ENCODE data around the gene VPS18.
A peak's percentile ranks its signal among the peaks of the same experiment; 100 is the strongest.

The VPS18 gene

DNA sequence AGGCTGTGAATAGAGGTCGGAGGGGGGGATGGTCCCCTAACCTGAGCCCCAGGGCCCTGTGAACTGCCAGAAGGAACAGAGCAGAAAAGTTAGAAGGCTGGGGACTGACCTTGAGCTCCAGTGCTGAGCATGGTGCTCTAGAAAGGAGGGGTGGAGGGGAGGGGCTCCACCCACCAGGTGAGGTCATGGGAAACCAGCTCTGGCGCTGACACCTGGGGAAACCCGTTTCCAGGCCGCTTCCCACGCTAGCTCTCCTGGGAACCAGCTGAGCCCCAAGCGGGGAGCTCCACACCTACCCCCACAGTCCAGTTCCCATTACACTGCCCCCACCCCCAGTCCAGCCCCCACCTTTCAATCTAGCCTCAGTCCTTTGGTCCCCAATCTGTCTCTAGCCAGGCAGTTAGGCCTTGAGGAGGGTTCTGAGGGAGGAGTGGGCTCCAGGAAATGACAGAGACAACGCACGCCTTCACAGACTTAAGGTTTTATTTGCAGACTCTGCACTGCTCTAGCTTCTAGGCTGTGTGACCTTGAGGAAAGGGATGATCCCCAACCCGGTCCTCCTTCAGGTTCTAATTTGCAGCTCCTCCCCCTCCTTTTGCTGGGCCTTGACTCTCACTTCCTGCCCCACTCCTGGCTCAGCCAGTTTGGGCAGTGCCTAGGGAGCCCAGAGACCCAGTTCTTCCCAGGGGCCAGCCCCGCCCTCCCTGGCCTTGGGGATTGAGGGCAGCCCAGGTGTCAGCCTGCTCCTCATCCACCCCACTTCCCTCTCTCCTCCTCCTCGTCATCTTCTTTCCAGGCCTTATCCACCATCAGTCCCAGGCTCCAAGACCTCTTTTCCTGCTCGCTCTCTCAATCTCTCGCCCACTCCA is 22.3 kb upstream of the VPS18 start:
- DNase-seq, result peak; percentile 77

DNA sequence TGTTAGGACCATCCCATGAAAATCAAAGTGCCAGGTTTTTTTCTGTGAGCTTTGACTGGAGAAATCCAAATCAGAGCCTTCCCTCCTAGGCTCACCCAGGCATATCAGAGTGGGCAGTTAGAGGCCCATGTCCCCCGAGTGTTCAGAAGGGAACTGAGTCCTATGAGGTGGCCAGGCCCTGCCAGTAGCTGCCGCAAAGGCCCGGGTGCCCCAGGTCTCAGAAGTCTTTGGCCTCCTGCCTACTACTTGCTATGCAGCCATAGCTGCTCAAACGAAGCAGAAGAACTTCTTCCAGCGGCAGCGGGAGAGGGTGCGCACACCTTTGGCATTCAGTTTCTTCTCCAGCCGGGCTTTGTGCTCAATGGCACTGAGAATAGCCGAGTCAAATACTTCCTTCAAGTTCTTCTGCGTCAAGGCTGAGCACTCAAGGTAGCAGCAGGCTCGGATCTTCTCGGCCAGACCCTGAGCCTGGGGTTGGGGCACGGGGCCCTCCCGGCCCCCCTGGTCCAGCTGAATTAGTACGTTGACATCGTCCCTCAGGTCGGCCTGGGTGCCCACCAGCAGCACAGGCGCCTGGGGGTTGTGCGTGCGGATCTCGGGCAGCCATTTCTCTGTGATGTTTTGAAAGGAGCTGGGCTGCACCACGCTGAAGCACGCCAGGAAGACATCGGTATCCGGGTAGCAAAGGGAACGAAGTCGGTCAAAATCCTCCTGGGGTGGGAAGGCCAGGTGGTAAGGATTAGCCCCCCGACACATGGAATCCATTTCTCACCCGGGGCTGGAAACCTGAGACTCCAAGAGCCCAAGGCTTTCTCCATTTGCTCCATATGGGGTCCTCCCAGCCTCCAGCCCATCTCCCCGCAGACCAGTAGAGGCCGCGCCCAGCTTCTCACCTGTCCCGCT is 21.2 kb upstream of the VPS18 start:
- no peak for DNase-seq

DNA sequence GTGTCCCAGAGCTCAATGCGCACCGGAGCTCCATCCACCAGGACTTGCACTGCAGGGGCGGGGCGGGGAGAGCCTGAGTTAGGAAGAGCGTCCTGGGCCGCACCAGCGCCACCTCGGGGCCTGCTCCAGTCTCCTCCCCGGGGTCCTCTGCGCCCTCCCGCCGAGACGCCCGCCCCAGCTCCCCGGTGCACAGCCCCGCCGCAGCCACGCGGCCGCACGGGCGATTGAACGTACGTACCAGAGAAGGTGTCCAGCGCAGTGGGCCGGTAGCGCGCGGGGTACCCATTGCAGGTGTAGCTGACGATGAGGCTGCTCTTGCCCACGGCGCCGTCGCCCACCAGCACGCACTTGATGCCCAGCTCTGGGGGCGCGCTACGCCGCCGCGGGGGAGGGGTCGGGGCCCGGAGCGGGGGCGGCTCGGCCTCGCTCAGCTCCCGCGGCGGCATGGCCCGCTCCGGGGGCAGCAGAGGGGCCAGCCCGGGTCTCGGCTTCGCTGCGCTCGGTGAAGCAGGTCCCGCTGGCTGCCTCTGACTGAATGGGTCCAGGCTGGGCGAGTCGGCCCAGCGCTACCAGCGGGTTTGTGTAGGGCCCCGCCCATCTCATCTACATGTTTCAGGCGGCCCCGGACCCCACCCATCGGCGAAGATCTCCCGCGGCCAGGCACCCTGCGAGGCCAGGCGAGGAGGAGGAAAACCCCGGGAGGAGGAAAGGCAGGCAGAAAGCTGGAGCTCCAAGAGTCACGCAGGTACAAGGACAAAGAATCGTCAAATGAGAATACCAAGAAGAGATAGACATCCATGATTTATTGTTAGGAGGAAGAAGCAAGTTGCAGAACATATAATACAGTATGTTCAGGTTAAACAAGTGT is 20.3 kb upstream of the VPS18 start, which contains the start of gene RHOV:
Gene RHOV (minus strand): TSS at position 541 of the 868 bp plus-strand sequence. CDS start 95 bp downstream, at position 446.
- DNase-seq, result peak; percentile 90

DNA sequence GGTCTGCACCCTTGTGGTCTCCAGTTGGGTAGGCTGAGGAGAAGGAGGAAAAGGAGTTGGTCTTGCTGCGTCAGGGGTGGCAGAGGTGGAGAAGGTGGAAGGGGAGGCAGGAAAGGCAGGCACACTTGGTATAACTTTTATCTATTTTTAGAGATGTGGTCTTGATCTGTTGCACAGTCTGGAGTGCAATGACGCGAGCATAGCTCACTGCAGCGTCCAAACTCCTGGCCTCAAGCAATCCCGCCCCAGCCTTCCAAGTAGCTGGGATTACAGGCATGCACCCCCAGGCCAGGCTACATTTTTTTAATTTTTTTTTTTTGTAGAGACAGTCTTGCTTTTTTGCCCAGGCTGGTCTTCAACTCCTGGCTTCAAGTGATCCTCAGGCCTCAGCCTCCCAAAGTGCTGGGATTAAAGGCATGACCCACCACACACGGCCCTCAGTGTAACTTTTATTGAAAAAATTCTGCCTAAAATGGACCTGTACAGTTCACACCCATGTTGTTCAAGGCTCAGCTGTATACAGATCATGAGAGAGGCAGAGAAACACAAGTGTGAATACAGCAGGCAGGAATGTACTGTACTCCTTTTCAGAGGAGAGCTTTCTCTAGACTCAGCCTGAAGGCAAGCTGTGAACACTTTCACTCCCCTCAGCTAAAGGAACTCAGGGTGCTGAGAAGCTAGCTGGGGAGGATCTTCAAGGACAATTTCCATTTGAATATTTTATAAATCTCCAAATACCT is 18.1 kb upstream of the VPS18 start:
- no peak for DNase-seq

DNA sequence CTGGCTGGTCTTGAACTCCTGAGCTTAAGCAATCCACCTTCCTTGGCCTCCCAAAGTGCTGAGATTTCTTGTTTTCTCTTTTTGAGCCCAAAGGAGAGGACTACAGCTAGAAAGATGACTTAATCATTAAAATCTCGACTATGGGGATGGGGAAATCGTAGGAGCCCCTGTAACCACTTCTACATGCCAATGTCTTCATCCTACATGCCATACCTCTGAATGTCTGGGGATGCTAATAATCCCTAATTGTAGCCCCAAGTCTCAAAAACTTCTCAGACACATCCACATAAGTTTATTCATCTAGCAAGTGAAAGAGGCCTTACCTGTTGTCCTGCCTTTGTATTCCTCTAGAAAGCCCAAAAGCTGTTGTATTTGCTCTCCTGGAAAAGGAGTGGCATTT is 16.6 kb upstream of the VPS18 start:
- DNase-seq, result no peak

DNA sequence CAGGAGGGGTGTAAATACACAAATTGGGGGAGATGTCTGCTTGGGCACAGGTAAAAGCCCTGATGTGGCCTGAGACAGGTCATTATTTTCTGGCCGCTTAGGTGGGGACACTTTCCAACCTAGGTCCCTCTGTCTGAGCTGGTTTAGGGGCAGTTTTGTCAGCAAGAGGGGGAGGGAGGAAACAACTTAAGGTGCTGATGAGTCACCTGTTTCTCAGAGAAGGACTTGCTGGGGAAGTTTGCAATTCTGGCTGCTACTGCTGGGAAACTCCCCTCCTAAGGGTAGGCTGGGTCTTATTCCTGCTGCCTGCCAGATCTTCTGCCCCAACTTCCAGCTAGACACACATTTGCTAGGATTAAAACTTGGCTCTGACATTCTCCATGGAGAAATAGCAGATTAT is 15.5 kb upstream of the VPS18 start:
- DNase-seq, result peak; percentile 38

DNA sequence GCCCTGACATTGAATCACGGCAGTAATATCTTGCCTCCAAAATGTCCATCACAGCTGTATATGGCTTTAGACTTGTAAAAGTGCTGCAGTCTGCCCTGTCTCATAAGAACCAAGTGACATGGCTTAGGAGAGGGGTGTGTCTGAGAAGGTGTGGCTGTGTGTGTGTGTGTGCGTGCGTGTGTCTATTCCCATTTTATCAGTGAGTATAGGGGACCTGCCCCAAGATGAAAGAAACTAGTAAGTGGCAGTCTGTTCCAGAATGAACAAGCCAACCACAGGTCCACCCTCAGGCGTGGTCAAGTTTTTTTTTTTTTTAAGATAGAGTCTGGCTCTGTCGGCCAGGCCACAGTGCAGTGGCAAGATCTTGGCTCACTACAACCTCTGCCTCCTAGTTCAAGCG is 14.6 kb upstream of the VPS18 start:
- no peak for DNase-seq

DNA sequence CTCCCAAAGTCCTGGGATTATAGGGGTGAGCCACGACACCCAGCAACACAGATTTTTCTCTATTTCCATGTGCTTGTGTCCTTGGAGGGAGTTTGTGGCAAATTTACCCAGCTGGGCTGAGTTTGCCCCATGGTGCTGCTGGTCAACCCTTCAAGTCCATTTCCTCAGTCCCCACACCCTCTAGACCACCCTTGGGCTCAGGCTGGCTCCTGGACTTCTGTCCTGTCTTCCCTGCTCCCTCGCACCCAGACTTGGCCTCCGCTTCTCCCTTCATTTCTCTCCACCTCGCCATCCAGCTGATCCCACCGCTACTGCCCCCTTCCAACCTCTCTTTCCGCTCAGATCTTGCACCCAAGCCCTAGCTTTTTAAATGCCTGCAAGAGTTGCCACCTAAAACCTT is 12.9 kb upstream of the VPS18 start:
- no peak for DNase-seq

DNA sequence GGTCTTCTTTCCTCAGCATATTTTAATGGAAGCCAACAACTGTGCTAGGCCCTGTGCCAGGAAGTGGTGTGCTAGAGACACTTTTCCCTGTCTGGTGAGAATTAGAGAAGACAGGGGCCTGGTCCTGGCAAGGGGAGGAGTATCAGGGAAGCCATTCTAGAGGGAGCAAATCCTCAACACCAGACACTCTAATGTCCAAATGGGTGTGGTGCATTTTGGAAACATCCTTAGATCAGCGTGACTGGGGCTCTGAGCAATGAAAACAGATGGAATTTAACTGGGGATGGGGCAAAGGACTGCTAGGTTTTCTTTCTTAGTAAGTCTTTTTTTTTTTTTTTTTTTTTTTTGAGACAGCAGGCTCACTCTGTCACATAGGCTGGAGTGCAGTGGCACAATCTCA is 7.7 kb upstream of the VPS18 start:
- no peak for DNase-seq

DNA sequence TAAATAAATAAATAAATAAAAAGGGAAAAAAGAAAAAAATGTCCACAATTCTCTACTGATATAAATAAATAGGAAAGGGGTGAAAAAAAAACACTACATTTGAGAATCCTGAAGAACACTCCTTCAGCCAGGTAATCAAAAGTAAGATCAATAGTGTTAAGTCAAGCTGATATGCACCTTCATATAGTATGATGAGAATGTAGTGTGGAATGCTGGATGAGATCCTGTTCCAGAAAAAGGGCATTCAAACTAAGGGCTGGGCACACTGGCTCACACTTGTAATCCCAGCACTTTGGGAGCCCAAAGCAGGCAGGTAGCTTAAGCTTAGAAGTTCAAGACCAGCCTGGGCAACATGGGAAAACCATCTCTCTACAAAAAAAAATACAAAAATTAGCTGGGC is 5.1 kb upstream of the VPS18 start:
- no peak for DNase-seq

DNA sequence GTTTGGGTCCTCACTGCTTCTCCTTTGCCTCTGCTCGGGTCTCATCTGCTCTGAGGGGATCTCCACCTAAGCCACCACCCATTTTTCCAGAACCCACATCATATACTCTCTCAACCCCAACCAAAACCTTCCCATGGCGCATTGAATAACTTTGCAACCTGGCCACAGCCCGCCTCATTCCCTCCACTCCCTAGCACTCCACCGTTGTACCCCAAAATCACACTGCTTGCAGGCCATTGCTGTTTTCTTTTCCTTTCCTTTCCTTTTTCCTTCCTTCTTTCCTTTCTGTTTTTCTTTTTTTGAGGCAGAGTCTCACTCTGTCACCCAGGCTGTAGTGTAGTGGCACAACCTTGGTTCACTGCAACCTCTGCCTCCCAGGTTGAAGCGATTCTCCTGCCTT is 3.1 kb upstream of the VPS18 start:
- DNase-seq, result no peak

DNA sequence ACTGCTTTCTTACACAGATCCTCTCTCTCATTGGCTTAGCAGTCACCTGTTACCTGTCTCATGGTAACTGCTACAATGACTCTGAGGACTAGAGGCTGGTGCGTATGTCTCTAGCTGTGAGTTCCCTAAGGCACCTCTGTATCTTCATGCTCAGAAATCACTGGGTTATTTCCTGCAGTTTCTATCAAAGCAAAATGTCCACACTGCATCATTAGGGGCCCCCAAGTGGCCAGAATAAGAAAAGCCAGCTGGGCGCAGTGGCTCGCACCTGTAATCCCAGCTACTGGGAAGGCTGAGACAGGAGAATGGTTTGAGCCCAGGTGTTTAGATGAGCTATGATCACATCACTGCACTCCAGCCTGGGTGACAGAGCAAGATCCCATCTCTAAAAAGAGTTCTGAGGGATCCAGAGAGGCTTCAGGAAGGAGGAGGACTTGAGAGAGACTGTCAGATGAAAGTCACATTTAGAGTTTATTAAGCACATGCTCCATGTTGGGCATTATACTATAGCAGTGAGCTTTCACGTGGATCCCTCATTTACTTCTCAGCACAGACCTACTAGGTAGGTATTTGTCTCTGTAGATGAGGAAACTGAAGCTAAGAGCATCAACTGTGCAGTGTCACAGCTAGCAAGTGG is 2.3 kb upstream of the VPS18 start:
- DNase-seq, result peak; percentile 86

DNA sequence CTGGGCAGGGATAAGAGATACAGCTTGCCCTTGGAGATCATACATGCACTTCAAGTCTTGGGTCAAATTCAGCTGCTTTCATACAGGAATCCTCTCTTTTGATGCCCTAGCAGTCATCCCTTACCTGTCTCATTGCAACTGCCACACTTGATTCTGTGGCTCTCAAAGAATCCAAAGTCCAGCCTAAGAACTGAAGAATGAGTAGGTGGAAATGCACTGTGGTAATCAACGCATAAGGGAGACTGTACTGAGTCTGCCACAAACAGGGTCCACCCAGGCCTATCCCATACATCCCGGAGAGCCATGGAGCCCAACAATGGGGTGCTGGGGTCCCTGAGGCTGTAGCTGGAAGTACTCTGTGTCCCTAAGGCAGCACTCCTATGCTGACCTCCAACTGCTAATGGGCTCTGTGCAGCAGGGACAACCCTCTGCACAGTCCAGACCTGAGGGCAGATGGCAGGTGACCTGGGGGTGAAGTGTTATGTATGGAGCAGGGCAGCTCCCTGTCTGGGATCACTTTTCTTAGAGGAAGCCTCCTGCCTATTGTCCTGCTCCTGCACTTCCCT is 1.7 kb upstream of the VPS18 start:
- no peak for DNase-seq

DNA sequence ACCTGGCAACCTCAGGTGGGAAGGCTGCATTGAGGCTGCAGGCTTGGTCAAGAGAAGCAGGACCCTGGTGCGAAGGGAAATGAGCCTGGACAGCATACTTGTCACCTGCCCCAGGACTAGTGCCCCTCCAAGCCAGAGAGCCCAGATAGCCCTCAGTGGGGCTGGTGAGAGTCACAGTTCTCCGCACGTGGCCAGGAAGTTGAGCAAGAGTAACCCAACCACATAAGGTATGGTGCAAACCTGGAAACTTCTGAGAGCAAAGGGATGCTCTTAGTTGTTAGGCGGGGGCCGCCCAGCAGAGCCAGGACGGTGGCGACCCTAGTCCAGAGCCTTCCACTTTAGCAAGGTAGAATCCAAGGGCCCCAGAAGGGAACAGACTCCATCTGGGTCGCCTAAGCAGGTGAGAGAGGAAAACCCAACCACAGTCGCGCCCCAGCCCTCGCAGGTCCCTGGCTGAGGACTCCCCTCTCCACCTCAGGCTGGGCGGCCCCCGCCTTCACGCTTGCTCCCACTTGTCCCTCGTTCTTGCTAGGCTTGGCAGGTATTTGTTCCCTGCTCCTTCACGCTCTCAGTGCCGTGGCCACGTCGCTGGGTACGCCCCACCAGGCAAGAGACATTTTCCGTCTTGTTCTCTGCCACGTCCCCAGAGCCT is 1.1 kb upstream of the VPS18 start:
- DNase-seq, result no peak

DNA sequence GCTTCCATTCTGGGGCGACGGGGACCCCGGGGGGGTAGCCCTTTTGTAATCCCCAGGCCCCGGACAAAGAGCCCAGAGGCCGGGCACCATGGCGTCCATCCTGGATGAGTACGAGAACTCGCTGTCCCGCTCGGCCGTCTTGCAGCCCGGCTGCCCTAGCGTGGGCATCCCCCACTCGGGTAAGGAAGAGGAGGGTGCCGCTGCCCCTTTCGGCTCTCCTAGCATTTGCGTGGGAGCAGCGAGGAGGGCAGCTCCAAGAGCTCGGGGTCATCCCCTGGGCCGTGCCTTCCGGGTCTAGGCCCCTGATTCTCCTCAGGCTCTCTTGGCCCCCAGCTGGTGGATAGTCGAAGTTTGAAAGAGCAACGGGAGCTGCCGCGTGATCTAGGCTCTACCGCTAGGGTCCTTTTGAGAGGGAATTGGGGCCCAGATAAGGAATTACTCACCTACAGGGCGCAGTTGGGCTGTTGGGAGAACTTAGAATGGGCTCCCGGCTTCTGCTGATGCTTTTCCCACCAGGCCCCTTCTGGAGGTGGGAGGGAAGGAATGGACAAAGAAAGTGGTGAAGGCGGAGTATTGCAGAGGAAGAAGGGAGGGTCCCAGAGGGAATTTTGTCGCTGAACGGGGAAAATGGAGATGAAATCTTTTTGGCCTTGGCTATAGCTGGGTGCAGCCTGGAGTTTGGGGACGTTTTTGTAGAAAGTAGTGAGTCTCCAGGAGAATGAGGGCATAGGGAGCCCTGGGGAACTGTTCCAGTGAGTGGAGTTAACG is 615 bp downstream of the VPS18 start:
- DNase-seq, result peak; percentile 74

DNA sequence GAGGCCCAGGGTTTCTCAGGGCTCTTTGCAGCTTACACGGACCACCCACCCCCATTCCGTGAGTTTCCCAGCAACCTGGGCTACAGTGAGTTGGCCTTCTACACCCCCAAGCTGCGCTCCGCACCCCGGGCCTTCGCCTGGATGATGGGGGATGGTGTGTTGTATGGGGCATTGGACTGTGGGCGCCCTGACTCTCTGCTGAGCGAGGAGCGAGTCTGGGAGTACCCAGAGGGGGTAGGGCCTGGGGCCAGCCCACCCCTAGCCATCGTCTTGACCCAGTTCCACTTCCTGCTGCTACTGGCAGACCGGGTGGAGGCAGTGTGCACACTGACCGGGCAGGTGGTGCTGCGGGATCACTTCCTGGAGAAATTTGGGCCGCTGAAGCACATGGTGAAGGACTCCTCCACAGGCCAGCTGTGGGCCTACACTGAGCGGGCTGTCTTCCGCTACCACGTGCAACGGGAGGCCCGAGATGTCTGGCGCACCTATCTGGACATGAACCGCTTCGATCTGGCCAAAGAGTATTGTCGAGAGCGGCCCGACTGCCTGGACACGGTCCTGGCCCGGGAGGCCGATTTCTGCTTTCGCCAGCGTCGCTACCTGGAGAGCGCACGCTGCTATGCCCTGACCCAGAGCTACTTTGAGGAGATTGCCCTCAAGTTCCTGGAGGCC is 5.4 kb downstream of the VPS18 start:
- DNase-seq, result no peak

DNA sequence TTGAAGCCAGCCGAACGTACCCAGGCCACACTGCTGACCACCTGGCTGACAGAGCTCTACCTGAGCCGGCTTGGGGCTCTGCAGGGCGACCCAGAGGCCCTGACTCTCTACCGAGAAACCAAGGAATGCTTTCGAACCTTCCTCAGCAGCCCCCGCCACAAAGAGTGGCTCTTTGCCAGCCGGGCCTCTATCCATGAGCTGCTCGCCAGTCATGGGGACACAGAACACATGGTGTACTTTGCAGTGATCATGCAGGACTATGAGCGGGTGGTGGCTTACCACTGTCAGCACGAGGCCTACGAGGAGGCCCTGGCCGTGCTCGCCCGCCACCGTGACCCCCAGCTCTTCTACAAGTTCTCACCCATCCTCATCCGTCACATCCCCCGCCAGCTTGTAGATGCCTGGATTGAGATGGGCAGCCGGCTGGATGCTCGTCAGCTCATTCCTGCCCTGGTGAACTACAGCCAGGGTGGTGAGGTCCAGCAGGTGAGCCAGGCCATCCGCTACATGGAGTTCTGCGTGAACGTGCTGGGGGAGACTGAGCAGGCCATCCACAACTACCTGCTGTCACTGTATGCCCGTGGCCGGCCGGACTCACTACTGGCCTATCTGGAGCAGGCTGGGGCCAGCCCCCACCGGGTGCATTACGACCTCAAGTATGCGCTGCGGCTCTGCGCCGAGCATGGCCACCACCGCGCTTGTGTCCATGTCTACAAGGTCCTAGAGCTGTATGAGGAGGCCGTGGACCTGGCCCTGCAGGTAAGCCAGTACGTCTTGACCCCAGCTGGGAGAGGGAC is 6.2 kb downstream of the VPS18 start:
- DNase-seq, result no peak

DNA sequence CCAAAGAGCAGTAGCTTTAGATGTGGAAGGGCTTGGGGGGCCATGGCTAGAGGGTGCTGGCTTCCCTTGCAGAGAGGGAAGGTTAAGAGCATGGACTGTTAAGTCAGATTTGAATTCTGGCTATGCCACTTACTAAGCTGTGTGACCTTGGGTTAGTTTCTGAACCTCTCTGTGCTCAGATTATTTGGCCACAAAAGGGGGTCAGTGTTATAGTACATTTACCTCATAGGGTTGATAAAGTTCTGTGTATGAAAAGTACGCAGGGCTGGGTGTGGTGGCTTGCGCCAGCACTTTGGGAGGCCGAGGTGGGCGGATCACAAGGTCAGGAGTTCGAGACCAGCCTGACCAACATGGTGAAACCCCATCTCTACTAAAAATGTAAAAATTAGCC is 6.8 kb downstream of the VPS18 start:
- no peak for DNase-seq

All from DMS53 (cell line).